OCI-LY7 (cell line): Measurements from ENCODE around the gene MAN1A1. TPM values are rescaled to one million over a fixed set of nuclear protein-coding genes. Genes with fewer than 3 reads are reported as not detected.

Experiments used
- BruUV-seq: library from RNA; stranded (reverse); fragments of 400-500 nt; replicated peaks from 2 replicates; lab custom pipeline; 2021; lab: Mats Ljungman, UMichigan
- CTCF ChIA-PET: fragments of 300-600 bp; sonication (Branson Sonifier 250); formaldehyde crosslinking; loops from one replicate; lab custom pipeline; 2022; ENCODE audit warnings: antibody characterized with exemption; ENCODE audit not compliant: unreplicated experiment; lab: Charles Lee
- POLR2A ChIA-PET: fragments of 300-600 bp; sonication (Branson Sonifier 250); formaldehyde crosslinking; loops from one replicate; lab custom pipeline; 2022; ENCODE audit warnings: antibody characterized with exemption; lab: Charles Lee
- DNase-seq: peaks from one replicate; pipeline ENCODE4 v3.0.0-alpha.2; 2015; ENCODE audit warnings: low spot score
- H2AFZ ChIP-seq: fragments of 200-600 bp; sonication (generic), shearing (Covaris generic); 2 replicates; pipeline ENCODE4 v1.6.1; 2014; ENCODE audit warnings: mild to moderate bottlenecking, antibody characterized with exemption, low read length, moderate library complexity
- H3K27ac ChIP-seq: fragments of 200-600 bp; sonication (generic); 2 replicates; pipeline ENCODE4 v1.5.1; 2014; ENCODE audit warnings: mixed run types, low read depth, mild to moderate bottlenecking, moderate library complexity, low read length, inconsistent platforms; ENCODE audit not compliant: poor library complexity, severe bottlenecking
- H3K36me3 ChIP-seq: fragments of 200-600 bp; sonication (generic); 2 replicates; pipeline ENCODE4 v1.6.1; 2014; ENCODE audit warnings: mild to moderate bottlenecking, antibody characterized with exemption, low read length, moderate library complexity, mixed read lengths; ENCODE audit not compliant: insufficient read depth
- H3K4me1 ChIP-seq: fragments of 200-600 bp; sonication (generic); 2 replicates; pipeline ENCODE4 v1.5.1; 2014; ENCODE audit warnings: mild to moderate bottlenecking, low read length; ENCODE audit not compliant: insufficient read depth, poor library complexity, severe bottlenecking
- H3K4me2 ChIP-seq: fragments of 200-600 bp; sonication (generic); 2 replicates; pipeline ENCODE4 v1.6.1; 2014; ENCODE audit warnings: mild to moderate bottlenecking, low read length
- H3K4me3 ChIP-seq: fragments of 200-600 bp; sonication (generic); 2 replicates; pipeline ENCODE4 v1.5.1; 2014; ENCODE audit warnings: mild to moderate bottlenecking, low read depth, low read length; ENCODE audit not compliant: poor library complexity, severe bottlenecking
- H3K79me2 ChIP-seq: fragments of 200-600 bp; sonication (generic); 2 replicates; pipeline ENCODE4 v1.6.1; 2016; ENCODE audit warnings: low read depth, mild to moderate bottlenecking, low read length, moderate library complexity, mixed read lengths; ENCODE audit not compliant: insufficient read depth
- H3K9me2 ChIP-seq: fragments of 200-600 bp; sonication (generic); 2 replicates; pipeline ENCODE4 v1.6.1; 2016; ENCODE audit warnings: mild to moderate bottlenecking, low read length, mixed read lengths; ENCODE audit not compliant: insufficient read depth
- H3K9me3 ChIP-seq: fragments of 200-600 bp; sonication (generic); 2 replicates; pipeline ENCODE4 v1.6.1; 2014; ENCODE audit warnings: mild to moderate bottlenecking, mixed run types, low read length, mixed read lengths
- H4K20me1 ChIP-seq: fragments of 200-600 bp; sonication (generic); 2 replicates; pipeline ENCODE4 v1.6.1; 2014; ENCODE audit warnings: mild to moderate bottlenecking, antibody characterized with exemption, low read length, moderate library complexity, mixed read lengths; ENCODE audit not compliant: insufficient read depth
- EZH2phosphoT487 ChIP-seq: fragments of 200-600 bp; sonication (generic); IDR thresholded peaks from 2 replicates; pipeline ENCODE4 v1.6.1; 2018; ENCODE audit warnings: low read depth, borderline replicate concordance, mild to moderate bottlenecking, mixed run types, antibody characterized with exemption, low read length, moderate library complexity, mixed read lengths
- intact Hi-C: fragments of 100-400 bp; cut with micrococcal nuclease; formaldehyde crosslinking; loops from one replicate; pipeline ENCODE4 v1.10.0; 2022; ENCODE audit not compliant: unreplicated experiment
- total RNA-seq, 2 experiments: library from RNA; depleted of rRNA in 1 of 2; stranded (reverse); fragments of >200 nt in 1 of 2; shearing (Covaris generic) in 1 of 2; gene quantifications; 2 replicates each; pipeline ENCODE4 v1.2.3, GENCODE V29; 2014 to 2022
- TF ChIP-seq, protein P1 (sequence below): fragments of 200-600 bp; sonication (generic); conservative IDR thresholded peaks from 2 replicates; pipeline ENCODE4 v1.5.1; 2014; ENCODE audit warnings: mild to moderate bottlenecking, antibody characterized with exemption, low read length, moderate library complexity, mixed read lengths

The MAN1A1 gene
- total RNA-seq, 2 experiments from 2014 or later = 72.4 to 74.3 TPM

DNA sequence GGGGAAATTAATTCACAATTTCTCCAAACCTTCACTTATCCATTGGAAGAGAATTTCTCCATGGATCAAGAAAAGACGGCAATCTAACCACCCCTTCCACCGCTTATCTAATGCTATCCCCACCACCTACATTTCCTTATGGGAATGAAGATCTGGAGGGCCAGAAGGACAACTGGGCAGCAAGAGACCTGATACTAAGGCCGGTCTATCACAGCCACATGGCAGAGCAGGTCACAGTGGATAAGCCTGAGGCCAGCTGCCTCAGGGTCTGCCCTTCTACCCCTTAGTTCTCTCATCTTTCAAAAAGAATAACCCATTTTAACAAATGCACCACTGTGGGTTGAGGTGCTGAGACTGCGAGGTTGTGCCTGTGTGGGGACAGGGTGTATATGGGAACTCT, 37.1 kb downstream of the MAN1A1 start:
- Histone ChIP-seq H3K9me3 (no peaks in the 10 kb centered on the region), H2AFZ (no peak overlapping the region), H3K4me1 (peaks cover 32% of the 10 kb centered on the region), H3K36me3 (peaks cover 100% of the 10 kb centered on the region), H4K20me1 (peaks cover 60% of the 10 kb centered on the region), H3K9me2 (no peaks in the 10 kb centered on the region), H3K79me2 (peaks cover 100% of the 10 kb centered on the region), H3K4me3 (no peak overlapping the region), H3K4me2 (no peak overlapping the region), H3K27ac (no peak overlapping the region)
- ChIA-PET POLR2A (interaction anchor here (0.6 to 1.5 kb wide), 3 partner anchors 9 to 28 kb away, joined by 3 to 4 read pairs (median 3); no protein-coding TSS in a partner anchor), CTCF (no interaction called here)
- intact Hi-C loops = no loop called here
- BruUV-seq = no TSS peak
- no peak for DNase-seq
- no peak for TF ChIP-seq EZH2phosphoT487
- TF ChIP-seq, protein P1, sequence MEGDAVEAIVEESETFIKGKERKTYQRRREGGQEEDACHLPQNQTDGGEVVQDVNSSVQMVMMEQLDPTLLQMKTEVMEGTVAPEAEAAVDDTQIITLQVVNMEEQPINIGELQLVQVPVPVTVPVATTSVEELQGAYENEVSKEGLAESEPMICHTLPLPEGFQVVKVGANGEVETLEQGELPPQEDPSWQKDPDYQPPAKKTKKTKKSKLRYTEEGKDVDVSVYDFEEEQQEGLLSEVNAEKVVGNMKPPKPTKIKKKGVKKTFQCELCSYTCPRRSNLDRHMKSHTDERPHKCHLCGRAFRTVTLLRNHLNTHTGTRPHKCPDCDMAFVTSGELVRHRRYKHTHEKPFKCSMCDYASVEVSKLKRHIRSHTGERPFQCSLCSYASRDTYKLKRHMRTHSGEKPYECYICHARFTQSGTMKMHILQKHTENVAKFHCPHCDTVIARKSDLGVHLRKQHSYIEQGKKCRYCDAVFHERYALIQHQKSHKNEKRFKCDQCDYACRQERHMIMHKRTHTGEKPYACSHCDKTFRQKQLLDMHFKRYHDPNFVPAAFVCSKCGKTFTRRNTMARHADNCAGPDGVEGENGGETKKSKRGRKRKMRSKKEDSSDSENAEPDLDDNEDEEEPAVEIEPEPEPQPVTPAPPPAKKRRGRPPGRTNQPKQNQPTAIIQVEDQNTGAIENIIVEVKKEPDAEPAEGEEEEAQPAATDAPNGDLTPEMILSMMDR = no peak

DNA sequence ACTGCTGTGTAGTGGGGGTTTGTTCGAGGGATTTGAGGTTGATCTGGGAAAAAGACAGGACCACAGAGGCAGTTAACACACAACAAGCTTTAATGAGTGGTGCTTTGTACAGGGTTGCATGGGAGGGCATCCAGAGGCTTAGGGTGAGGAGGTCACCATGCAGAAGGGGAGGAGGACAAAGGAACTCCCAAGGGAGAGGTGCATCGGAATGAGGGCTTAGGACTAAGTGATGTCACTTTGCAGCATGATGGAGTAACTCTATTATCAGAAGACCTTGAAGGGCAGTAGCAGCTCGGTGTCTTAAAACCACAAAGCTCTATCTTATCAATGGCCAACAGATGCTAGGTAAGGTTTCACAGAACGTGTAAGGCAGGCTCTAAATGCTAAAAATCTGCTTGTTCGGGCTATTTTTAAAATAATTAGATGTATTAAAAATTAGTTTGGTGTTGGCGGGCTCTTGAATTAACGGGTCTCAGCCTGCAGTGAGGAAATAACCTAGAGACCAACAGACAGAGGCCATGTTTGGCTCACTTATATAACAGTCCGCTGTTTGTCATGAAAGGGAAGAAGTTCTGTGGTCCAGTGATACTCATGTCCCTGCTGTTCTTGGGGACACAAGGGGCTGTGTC, 37.9 kb downstream of the MAN1A1 start:
- no peak overlapping the region for H3K4me2 ChIP-seq
- H2AFZ ChIP-seq = no peak overlapping the region
- H3K9me2 ChIP-seq = no peaks in the 10 kb centered on the region
- no peak for DNase-seq
- ChIA-PET CTCF (interaction anchor here (0.6 kb wide), 2 partner anchors 72 to 223 kb away, joined by 3 read pairs; no protein-coding TSS in a partner anchor), POLR2A (interaction anchor here (0.6 to 1.3 kb wide), 5 partner anchors 11 to 245 kb away, joined by 3 to 5 read pairs (median 4); no protein-coding TSS in a partner anchor)
- intact Hi-C loops = no loop called here
- H3K79me2 ChIP-seq = peaks cover 100% of the 10 kb centered on the region
- TF ChIP-seq, protein P1 = no peak
- TF ChIP-seq EZH2phosphoT487 = no peak
- no peak overlapping the region for H3K27ac ChIP-seq
- peaks cover 32% of the 10 kb centered on the region for H3K4me1 ChIP-seq
- H3K9me3 ChIP-seq = no peaks in the 10 kb centered on the region
- H3K4me3 ChIP-seq = no peak overlapping the region
- H4K20me1 ChIP-seq = peaks cover 61% of the 10 kb centered on the region
- no TSS peak for BruUV-seq
- H3K36me3 ChIP-seq = peaks cover 100% of the 10 kb centered on the region

DNA sequence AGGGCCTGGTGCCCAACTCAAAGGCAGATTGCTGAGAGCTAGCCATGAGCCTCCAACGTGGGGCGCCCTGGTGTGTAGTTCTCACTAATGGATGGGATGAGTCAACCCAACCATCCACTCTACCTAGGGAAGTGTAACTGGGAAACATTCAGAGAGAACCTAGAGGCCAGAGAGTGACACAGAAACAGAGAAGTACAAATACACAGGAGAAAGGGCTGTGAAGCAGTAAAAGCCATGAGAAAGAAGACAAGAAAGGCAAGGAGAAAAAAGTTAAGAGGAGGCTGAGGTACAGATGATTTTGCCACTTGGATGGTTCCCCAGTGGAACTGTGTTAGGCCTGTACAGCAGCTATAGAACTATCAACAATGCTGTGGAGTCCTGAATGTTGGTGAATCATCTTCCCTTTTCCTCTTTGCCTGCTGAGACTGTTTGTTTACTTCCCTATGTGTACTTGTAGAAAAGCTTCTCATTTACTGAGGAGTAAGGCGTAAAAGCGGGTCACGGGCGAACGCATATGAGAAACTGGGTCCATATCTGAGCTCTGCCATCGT, 39.0 kb downstream of the MAN1A1 start:
- Histone ChIP-seq H3K9me2 (no peaks in the 10 kb centered on the region), H3K4me3 (no peak overlapping the region), H3K9me3 (no peaks in the 10 kb centered on the region), H3K79me2 (peaks cover 100% of the 10 kb centered on the region), H4K20me1 (peaks cover 65% of the 10 kb centered on the region), H3K36me3 (peaks cover 100% of the 10 kb centered on the region), H2AFZ (no peak overlapping the region), H3K27ac (no peak overlapping the region), H3K4me2 (no peak overlapping the region), H3K4me1 (peaks cover 27% of the 10 kb centered on the region)
- ChIA-PET POLR2A (interaction anchor here (0.6 to 1.3 kb wide), 7 partner anchors 10 to 598 kb away, joined by 3 to 5 read pairs (median 4); no protein-coding TSS in a partner anchor), CTCF (no interaction called here)
- no TSS peak for BruUV-seq
- no peak for TF ChIP-seq EZH2phosphoT487
- intact Hi-C loops = no loop called here
- no peak for DNase-seq
